ENCODE measurements around the gene PDE10A. TPM values are rescaled to one million over a fixed set of nuclear protein-coding genes. Genes with fewer than 3 reads are reported as not detected.

The PDE10A gene
- total RNA-seq, 1 experiment from 2014 or later: 0.31 TPM

GRCh38 chr6:165692106-165692653, 29.1 kb upstream of the PDE10A start:
- Histone ChIP-seq H3K4me1 (ENCODE audit: insufficient read depth, low read length) (no peaks in the 10 kb centered on the region), H3K23ac (ENCODE audit: insufficient read length, low read depth, low read length) (no peak overlapping the region), H3K27me3 (ENCODE audit: insufficient read depth, low read length) (no peaks in the 10 kb centered on the region), H3K23me2 (ENCODE audit: insufficient read length, low read depth, low read length, poor library complexity, severe bottlenecking) (no peaks in the 10 kb centered on the region), H3K9ac (ENCODE audit: extremely low read depth, insufficient read length, low read length) (no peak overlapping the region), H3K56ac (ENCODE audit: insufficient read length, low read depth, low read length) (no peak overlapping the region), H3K18ac (ENCODE audit: insufficient read length, low read depth, low read length) (no peak overlapping the region), H2BK15ac (ENCODE audit: low read depth, low read length) (no peak overlapping the region), H3K27ac (ENCODE audit: insufficient read length, low read depth, low read length) (no peak overlapping the region), H3K79me2 (ENCODE audit: insufficient read depth, low read length) (no peaks in the 10 kb centered on the region), H3K79me1 (ENCODE audit: insufficient read depth, low read depth, low read length, poor library complexity, severe bottlenecking) (no peaks in the 10 kb centered on the region), H3T11ph (ENCODE audit: low read length) (no peak overlapping the region), H2BK12ac (ENCODE audit: insufficient read length, low read depth, low read length) (no peak overlapping the region), H3K9me3 (ENCODE audit: control insufficient read depth, low read depth, low read length) (no peaks in the 10 kb centered on the region), H4K20me1 (ENCODE audit: control insufficient read depth, insufficient read depth, insufficient read length) (no peaks in the 10 kb centered on the region), H2BK120ac (ENCODE audit: low read depth, low read length, poor library complexity, severe bottlenecking) (no peak overlapping the region), H2AFZ (ENCODE audit: low read length) (no peak overlapping the region), H3K14ac (ENCODE audit: insufficient read depth, low read length) (no peak overlapping the region), H4K91ac (ENCODE audit: insufficient read length, low read depth, low read length) (no peak overlapping the region), H4K8ac (replicated peaks; ENCODE audit: insufficient read length, low read depth, low read length) (no peak overlapping the region), H4K5ac (ENCODE audit: insufficient read length, low read depth, low read length) (no peak overlapping the region), H2AK5ac (ENCODE audit: insufficient read length, low read length) (no peak overlapping the region), H3K4me2 (ENCODE audit: insufficient read depth, insufficient read length, low read length) (no peak overlapping the region), H3K4ac (ENCODE audit: low read depth, low read length) (no peak overlapping the region), H2BK20ac (ENCODE audit: low read depth, low read length, poor library complexity, severe bottlenecking) (no peak overlapping the region), H2BK5ac (ENCODE audit: insufficient read length, low read length) (no peak overlapping the region)
- Mint-ChIP-seq H3K36me3 (ENCODE audit: insufficient read depth in 1 of 3, low read depth in 3 of 3) (peaks cover 0 to 4% (median 0%) of the 10 kb centered on the region in 3 experiments; a peak in 2 of 7 replicates), H3K9me3 (peaks cover 5 to 7% of the 10 kb centered on the region in 2 experiments), H3K4me1 (peaks cover 10 to 13% of the 10 kb centered on the region in 2 experiments; a peak in 3 of 4 replicates), H3K27ac (no peak overlapping the region), H3K27me3 (ENCODE audit: low read depth) (peaks cover 7% of the 10 kb centered on the region), H3K4me3 (no peak overlapping the region)
- no peak for TF ChIP-seq CTCF (conservative IDR thresholded peaks at IDR 0.05)
- DNase-seq: no peak
- no CpG with 5 or more reads among the region's 11 CpGs for WGBS (ENCODE audit: extremely low coverage, insufficient read length, low lambda C conversion rate)

Data from H9 (cell line).